DND-41 (cell line): ENCODE results near the gene TGM5.

Experiments
- CTCF ChIP-seq: IDR thresholded peaks from 2 replicates; pipeline ENCODE4 v1.5.1; 2012; ENCODE audit warnings: borderline replicate concordance, low read length, moderate library complexity, mild to moderate bottlenecking; ENCODE audit not compliant: poor library complexity, severe bottlenecking; ENCODE audit errors: extremely low read depth
- EZH2 ChIP-seq: IDR thresholded peaks from 3 replicates; pipeline ENCODE4 v1.6.1; 2012; ENCODE audit warnings: borderline replicate concordance, low read depth, mild to moderate bottlenecking, moderate library complexity, low read length, inconsistent platforms; ENCODE audit not compliant: severe bottlenecking

GRCh38 chr15:43212951-43213350 is 53.8 kb downstream of the TGM5 start:
- TF ChIP-seq CTCF (no peak), EZH2 (no peak)
